GM10248 (cell line): ENCODE data around the gene ACTR3.

Experiments
- CTCF ChIA-PET: fragments of 300-600 bp; sonication (Branson Sonifier 250); formaldehyde crosslinking; extraction: SDS; loops from one replicate; lab custom pipeline; 2021; ENCODE audit warnings: antibody characterized with exemption; lab: Yijun Ruan, JAX
- POLR2A ChIA-PET: fragments of 350-650 bp; sonication (Branson Sonifier 250); formaldehyde crosslinking; extraction: SDS; loops from one replicate; lab custom pipeline; 2020; ENCODE audit warnings: antibody characterized with exemption; lab: Yijun Ruan, JAX
- DNase-seq: peaks from one replicate; pipeline ENCODE4 v3.0.0; 2012; ENCODE audit errors: extremely low spot score
- TF ChIP-seq, protein P1 (sequence below): IDR thresholded peaks from 2 replicates; pipeline ENCODE4 v1.5.1; 2012; ENCODE audit warnings: mild to moderate bottlenecking, low read depth; ENCODE audit errors: extremely low read depth, missing control alignments, control extremely low read depth

Gene ACTR3

DNA sequence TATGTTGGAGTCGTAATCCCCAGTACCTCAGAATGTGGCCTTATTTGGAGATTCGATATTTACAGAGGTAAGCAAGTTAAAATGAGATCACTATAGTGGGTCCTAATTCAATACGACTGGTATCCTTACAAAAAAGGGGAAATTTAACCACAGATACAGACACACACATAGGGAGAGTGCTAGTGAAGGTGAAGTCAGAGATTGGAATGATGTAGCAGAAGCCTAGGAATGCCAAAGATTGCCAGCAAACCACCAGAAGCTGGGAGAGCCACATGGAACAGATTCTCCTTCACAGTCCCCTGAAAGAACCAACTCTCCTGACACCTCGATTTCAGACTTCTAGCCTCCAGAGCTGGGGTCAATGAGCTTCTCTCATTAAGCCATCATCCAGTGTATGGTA, 17.7 kb upstream of the ACTR3 start:
- POLR2A ChIA-PET, result no interaction called here
- CTCF ChIA-PET, result interaction anchor here (0.9 to 1.1 kb wide), 3 partner anchors 13 to 21 kb away, joined by 3 read pairs; no protein-coding TSS in a partner anchor
- DNase-seq, result no peak
- TF ChIP-seq, protein P1, sequence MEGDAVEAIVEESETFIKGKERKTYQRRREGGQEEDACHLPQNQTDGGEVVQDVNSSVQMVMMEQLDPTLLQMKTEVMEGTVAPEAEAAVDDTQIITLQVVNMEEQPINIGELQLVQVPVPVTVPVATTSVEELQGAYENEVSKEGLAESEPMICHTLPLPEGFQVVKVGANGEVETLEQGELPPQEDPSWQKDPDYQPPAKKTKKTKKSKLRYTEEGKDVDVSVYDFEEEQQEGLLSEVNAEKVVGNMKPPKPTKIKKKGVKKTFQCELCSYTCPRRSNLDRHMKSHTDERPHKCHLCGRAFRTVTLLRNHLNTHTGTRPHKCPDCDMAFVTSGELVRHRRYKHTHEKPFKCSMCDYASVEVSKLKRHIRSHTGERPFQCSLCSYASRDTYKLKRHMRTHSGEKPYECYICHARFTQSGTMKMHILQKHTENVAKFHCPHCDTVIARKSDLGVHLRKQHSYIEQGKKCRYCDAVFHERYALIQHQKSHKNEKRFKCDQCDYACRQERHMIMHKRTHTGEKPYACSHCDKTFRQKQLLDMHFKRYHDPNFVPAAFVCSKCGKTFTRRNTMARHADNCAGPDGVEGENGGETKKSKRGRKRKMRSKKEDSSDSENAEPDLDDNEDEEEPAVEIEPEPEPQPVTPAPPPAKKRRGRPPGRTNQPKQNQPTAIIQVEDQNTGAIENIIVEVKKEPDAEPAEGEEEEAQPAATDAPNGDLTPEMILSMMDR, result no peak

DNA sequence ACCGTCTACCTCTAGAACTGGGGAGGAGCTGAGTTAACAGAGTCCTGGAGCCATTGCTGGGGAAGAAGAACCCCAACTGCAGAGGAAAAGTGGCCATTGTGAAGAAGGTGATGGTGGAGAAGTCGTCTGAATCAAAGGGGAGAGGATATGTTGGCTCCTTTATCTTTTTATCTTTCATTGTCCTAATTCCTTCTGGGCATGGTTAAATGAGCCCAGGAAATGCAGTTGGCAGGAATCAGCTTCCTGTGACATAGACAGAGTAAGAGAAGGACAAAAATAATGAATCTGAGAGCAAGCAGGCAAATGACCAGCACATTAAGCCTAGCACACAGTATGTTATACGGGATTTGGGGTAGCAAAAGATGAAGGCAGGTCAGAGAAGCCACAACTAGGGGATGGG, 16.0 kb upstream of the ACTR3 start:
- TF ChIP-seq, protein P1, result no peak
- CTCF ChIA-PET, result interaction anchor here (2.3 kb wide), 1 partner anchor 11 kb away, joined by 6 read pairs; no protein-coding TSS in a partner anchor
- POLR2A ChIA-PET, result no interaction called here
- DNase-seq, result no peak

DNA sequence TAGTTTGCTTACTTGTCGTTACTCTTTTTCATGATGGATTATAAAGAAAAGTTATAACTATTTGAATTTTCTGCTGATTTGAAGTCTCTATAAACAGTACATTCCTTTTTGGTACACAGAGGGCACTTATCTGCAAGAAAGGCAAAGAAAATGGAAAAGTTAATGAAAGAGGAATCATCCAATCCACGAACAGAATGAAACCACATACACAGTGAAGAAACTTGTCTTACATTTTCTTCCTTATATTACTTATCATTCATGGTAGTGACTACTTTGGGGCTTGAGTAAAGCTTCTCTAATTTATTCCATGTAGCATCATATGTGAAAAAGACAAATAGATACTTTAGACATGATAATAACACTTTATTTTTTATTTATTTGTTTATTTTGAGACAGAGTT, 14.8 kb upstream of the ACTR3 start:
- ChIA-PET CTCF (interaction anchor here (1.1 to 5.5 kb wide), 4 partner anchors 9 to 20 kb away, joined by 3 to 33 read pairs (median 4); no protein-coding TSS in a partner anchor), POLR2A (no interaction called here)
- TF ChIP-seq, protein P1, result no peak
- no peak for DNase-seq

DNA sequence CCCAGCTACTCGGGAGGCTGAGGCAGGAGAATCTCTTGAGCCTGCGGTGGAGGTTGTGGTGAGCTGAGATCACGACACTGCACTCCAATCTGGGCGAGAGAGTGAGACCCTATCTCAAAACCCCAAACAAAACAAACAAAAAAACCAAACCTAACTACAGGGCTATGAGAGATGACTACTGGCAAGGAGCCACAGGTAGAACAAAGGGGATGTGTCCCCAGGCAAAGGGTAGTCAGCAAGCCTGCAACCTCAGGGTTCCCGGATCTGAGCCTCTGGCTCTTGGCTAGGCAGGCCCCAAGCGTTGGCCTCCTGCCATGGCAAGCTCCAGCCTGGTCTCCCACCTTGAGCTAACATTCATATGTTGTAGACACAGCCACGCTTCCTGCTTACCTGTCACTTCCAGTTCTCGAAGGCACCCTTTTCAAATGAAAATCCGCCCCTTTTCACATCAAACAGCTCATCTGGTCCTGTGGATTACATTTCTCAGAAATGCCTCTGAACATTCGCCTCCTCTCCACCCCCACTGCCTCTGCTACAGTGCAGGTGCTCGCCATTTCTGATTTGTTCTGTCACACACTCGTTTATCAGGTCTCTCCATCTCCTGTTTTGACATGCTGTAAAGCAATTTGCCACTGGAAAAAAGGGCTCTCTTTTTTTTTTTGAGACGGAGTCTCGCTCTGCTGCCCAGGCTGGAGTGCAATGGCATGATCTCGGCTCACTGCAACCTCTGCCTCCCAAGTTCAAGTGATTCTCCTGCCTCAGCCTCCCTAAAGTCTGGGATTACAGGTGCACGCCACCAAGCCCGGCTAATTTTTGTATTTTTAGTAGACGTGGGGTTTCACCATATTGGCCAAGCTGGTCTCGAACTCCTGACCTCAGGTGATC, 13.1 kb upstream of the ACTR3 start:
- ChIA-PET CTCF (interaction anchor here (5.5 kb wide), 1 partner anchor 11 kb away, joined by 33 read pairs; no protein-coding TSS in a partner anchor), POLR2A (no interaction called here)
- no peak for DNase-seq
- TF ChIP-seq, protein P1, result no peak

DNA sequence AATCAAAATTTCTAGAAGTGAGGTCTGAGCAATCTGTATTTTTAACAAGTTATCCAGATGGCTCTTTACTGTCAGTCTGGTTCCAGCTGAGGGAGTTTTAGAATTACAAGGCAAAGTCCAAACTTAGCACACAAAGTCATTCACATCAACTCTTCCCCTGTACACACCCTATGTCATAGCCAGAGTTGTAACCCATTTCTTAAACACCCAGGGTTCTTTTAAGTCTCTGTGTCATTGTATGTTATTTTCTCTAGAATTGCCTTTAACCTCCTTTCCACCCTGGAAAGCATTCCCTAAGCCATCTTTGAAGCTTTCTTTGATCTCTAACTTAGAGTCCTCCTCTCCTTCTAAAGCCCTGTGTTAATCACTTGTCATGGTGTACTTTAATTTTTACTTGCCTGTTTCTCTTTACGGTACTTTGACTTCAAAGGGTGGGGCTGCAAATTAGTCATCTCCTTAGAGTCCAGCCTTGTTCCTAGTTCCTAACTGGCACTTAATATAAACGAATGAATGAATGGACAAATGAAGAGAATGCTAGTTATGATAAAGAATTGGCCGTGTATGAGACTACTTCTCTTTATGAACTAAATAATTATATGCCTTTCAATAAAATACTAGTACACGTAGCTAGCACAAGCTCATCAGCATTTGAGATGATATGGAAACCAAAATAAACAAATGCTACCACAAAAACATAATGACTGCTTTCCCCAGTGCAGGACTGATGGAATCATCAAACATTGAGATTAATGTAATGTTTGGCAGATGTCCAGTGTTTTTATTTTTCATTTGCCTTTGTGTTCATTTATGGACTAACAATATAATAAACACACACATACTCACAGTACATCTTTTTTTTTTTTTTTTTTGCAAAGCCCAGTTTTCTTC, 11.9 kb upstream of the ACTR3 start:
- POLR2A ChIA-PET, result no interaction called here
- CTCF ChIA-PET, result interaction anchor here (0.6 to 5.5 kb wide), 5 partner anchors 7 to 103 kb away, joined by 3 to 33 read pairs (median 5); no protein-coding TSS in a partner anchor
- TF ChIP-seq, protein P1, result no peak
- no peak for DNase-seq

DNA sequence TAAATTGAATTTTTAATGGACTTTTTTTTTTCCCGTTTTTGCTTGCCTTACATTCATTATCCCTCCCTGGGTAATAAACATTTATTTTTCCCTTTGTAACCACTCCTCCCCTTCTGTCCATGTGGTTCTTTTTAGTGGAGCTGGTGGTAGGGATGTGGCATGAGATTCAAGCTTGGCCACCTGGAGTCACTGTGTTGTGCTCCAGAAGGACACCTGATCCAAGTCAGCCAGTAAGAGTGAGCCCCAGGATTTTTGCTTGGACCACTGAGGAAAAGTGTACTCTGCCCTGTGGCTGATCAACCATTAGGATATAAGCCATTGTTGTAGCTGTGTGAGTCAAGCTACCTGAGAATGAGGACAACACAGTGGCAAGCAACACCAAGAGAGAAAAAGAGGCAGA, 11.1 kb upstream of the ACTR3 start:
- DNase-seq, result no peak
- POLR2A ChIA-PET, result no interaction called here
- CTCF ChIA-PET, result interaction anchor here (0.8 to 5.5 kb wide), 6 partner anchors 8 to 104 kb away, joined by 3 to 33 read pairs (median 5); no protein-coding TSS in a partner anchor

More for the DNA sequence above, 11.1 kb upstream of the ACTR3 start:
- TF ChIP-seq, protein P1, result no peak
